Right atrium auricular region (tissue), 2 donors: ENCODE results near the gene TLE3. TPM values are rescaled to one million over a fixed set of nuclear protein-coding genes. Genes with fewer than 3 reads are reported as not detected.
A peak's percentile ranks its signal among the peaks of the same experiment; 100 is the strongest.

Experiments used
- DNase-seq: peaks from one replicate; pipeline ENCODE4 v3.0.0-alpha.2; 2019; ENCODE audit warnings: low spot score
- H3K27ac ChIP-seq, 2 donors: fragments of 200-600 bp; sonication (generic); 1 replicate in 1 of 2; 2 replicates in 1 of 2; pipeline ENCODE4 v1.5.1; 2016 to 2019
- H3K27me3 ChIP-seq, 2 donors: fragments of 200-600 bp; sonication (generic); one replicate each; pipeline versions ENCODE4 v1.5.1 to v1.6.0; 2017 to 2019
- H3K36me3 ChIP-seq: fragments of 200-600 bp; sonication (generic); one replicate; pipeline ENCODE4 v1.5.1; 2016
- H3K4me1 ChIP-seq, 2 donors: fragments of 200-600 bp; sonication (generic); one replicate each; pipeline versions ENCODE4 v1.5.1 to v1.6.0; 2017 to 2019
- H3K4me3 ChIP-seq, 2 donors: fragments of 200-600 bp; sonication (generic); 1 replicate in 1 of 2; 2 replicates in 1 of 2; pipeline ENCODE4 v1.5.1; 2017 to 2019; ENCODE audit warnings: mild to moderate bottlenecking in 1 of 2, moderate library complexity in 1 of 2
- H3K9me3 ChIP-seq, 2 donors: fragments of 200-600 bp; sonication (generic); one replicate each; pipeline ENCODE4 v1.5.1; 2019
- CTCF ChIP-seq, 2 donors: fragments of 200-600 bp; sonication (generic); IDR thresholded peaks; one replicate each; pipeline ENCODE4 v1.5.1; 2019; ENCODE audit warnings: antibody characterized with exemption in 2 of 2
- total RNA-seq, 2 donors: library from RNA; depleted of rRNA; stranded (reverse); fragments of >200 nt; gene quantifications; one replicate each; pipeline ENCODE4 v1.1.0, GENCODE V29; 2016

TLE3 gene
- total RNA-seq, 2 donors from 2014 or later = 23.3 to 61.7 TPM

DNA sequence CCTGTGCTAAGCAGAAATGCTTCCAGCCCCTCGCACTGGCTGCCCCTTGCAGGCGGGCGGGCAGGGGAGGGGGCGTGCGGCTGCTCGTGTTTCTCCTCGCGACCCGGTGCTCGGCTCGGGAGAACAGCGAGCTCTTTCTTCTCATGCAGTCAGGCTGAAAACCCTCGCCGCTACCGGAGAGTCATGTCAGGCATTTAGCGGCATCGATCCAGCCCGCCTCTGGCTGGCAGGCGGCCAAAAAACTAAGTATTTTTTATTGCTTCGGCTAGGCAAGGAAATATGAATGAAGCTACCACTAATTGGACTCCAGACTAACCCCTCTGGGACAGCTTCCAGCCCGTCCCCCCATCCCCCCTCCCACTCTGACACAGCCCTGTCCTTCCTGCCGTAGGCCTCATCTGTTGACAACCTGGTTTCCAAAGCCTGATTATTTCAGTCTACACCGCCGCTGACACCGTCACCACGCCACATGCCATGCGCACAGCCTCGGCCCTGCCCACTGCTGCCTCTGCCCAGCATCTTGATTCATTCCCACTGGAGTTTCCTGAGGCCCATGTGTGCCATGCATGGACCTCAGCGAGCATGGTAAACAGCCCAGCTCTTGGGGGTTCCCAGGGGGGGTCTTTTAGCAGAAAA, 35.3 kb downstream of the TLE3 start:
- peak overlapping the region; percentile 53 to 58 for H3K27ac ChIP-seq
- H3K4me1 ChIP-seq = peaks cover 0 to 55% of the 10 kb centered on the region in 2 donors
- H3K9me3 ChIP-seq = no peaks in the 10 kb centered on the region
- peaks cover 60% of the 10 kb centered on the region for H3K36me3 ChIP-seq
- TF ChIP-seq CTCF (IDR thresholded peaks at IDR 0.05) = no peak
- peak; percentile 77 for DNase-seq
- peak overlapping the region in 1 of 2 donors; percentile 23 for H3K4me3 ChIP-seq
- no peaks in the 10 kb centered on the region for H3K27me3 ChIP-seq

GRCh38 chr15:70061696-70062270, 35.9 kb downstream of the TLE3 start:
- H3K27ac ChIP-seq = peak overlapping the region; percentile 53 to 58
- DNase-seq = no peak
- peak overlapping the region in 1 of 2 donors; percentile 23 for H3K4me3 ChIP-seq
- peaks cover 0 to 52% of the 10 kb centered on the region in 2 donors for H3K4me1 ChIP-seq
- H3K9me3 ChIP-seq = no peaks in the 10 kb centered on the region
- peaks cover 66% of the 10 kb centered on the region for H3K36me3 ChIP-seq
- no peak for TF ChIP-seq CTCF (IDR thresholded peaks at IDR 0.05)
- no peaks in the 10 kb centered on the region for H3K27me3 ChIP-seq

DNA sequence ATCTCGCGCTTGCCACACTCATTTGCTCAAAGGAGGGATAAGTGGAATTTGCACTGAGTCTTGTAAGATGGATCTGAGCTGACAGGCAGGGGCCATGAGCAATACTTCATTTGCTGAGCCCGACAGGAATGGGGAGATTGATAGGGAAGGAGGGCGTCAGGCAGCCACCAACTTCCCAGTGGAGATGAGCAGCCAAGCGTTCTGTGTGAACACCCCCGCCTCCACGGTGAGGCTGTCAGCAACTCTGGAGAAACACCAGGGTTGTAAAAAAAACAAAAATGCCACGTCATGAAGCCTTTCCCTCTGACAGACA, 36.8 kb downstream of the TLE3 start:
- Histone ChIP-seq H3K36me3 (peaks cover 66% of the 10 kb centered on the region), H3K4me1 (peaks cover 0 to 52% of the 10 kb centered on the region in 2 donors), H3K27me3 (no peaks in the 10 kb centered on the region), H3K4me3 (no peak overlapping the region), H3K9me3 (no peaks in the 10 kb centered on the region), H3K27ac (no peak overlapping the region)
- no peak for DNase-seq
- TF ChIP-seq CTCF (IDR thresholded peaks at IDR 0.05) = no peak

DNA sequence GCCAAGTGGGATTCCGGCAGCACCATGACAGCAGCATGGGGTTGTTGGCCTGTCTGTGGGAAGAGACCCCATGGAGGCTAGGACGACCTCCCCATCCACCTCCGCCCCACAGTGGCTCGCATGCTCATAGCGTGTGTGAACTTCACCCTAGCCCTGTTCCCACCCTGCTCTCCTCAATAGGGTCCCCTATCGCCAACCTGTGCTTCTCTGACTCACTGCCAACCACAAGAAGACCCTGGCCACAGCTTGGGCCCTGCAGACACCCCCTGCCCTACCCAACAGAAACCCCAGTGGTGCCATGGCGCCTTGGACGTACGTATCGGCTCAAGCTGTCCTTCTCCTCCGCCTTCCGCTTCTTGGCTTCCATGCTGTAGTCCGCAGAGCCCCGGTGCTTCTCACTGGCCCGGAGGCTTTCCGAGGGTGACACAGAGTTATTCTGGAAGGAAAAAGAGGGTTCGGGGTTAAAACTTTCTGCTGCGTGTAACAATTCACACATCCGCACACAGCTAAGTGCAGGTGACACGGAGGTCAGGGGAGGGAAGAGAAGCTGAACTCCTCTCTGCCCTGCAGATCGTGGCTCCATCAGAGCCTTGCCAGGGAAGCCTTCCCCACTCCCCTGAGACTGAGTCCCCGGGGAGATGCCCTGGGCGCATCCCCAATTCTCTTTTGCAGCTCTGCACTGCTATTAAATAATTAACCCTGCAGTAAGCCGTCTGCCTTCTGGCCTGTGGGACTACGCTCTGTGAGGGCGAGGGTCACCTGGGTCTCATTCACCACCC, 37.3 kb downstream of the TLE3 start:
- DNase-seq = no peak
- TF ChIP-seq CTCF (IDR thresholded peaks at IDR 0.05) = no peak
- Histone ChIP-seq H3K4me3 (no peak overlapping the region), H3K9me3 (no peaks in the 10 kb centered on the region), H3K4me1 (peaks cover 0 to 49% of the 10 kb centered on the region in 2 donors), H3K36me3 (peaks cover 66% of the 10 kb centered on the region), H3K27me3 (no peaks in the 10 kb centered on the region), H3K27ac (no peak overlapping the region)

DNA sequence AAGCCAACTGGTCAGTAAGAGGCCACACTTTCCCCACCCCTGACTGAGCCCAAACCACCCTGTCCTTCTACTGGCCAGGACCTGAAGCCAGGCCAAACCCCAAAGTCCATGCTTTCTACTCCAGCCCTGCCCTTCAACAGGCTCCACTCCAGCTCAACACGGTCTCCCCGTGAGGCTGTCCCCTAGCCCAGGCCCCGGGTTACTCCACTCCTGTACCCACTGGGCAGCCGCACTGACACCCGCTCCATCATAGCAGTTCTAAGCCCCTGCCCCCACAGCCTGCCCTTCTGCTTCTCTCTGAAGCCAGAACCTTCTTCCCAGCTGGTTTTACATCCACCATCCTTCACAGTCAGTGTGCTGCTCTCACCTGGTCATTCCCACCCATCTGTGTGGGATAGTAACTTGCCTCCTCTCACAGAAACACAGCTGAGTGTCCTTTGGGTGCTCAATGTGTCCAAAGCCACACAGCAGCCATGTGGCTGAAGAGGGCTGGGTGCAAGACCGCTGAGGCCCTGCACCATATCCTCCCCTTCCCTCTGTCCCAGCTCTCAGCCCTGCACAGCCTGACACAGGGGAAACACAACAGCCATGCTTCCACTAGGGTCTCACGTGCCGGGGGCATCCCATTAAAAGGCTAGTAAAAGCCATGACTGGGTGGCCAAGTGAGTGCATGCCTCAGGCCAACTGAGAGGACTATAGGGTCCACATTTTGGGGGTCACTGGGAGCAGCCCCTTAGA, 38.1 kb downstream of the TLE3 start:
- peaks cover 70% of the 10 kb centered on the region for H3K36me3 ChIP-seq
- peaks cover 0 to 43% of the 10 kb centered on the region in 2 donors for H3K4me1 ChIP-seq
- no peak for DNase-seq
- no peaks in the 10 kb centered on the region for H3K9me3 ChIP-seq
- no peaks in the 10 kb centered on the region for H3K27me3 ChIP-seq
- no peak overlapping the region for H3K27ac ChIP-seq
- H3K4me3 ChIP-seq = no peak overlapping the region
- no peak for TF ChIP-seq CTCF (IDR thresholded peaks at IDR 0.05)
